ENCODE measurements around the gene IFIH1. TPM values are rescaled to one million over a fixed set of nuclear protein-coding genes. Genes with fewer than 3 reads are reported as not detected.
A peak's percentile ranks its signal among the peaks of the same experiment; 100 is the strongest.

IFIH1 gene
- total RNA-seq: 10 to 100 TPM; 11.1 to 16.8 TPM
- long read RNA-seq, donor 1, partial matches to known transcripts: 1 of 5 reads
- long read RNA-seq, donor 1, other reads (novel, unspliced or antisense): 1 of 5 reads
- long read RNA-seq, donor 2, partial matches to known transcripts: 3 of 4 reads
- long read RNA-seq, donor 2, other reads (novel, unspliced or antisense): 0 of 4 reads

DNA sequence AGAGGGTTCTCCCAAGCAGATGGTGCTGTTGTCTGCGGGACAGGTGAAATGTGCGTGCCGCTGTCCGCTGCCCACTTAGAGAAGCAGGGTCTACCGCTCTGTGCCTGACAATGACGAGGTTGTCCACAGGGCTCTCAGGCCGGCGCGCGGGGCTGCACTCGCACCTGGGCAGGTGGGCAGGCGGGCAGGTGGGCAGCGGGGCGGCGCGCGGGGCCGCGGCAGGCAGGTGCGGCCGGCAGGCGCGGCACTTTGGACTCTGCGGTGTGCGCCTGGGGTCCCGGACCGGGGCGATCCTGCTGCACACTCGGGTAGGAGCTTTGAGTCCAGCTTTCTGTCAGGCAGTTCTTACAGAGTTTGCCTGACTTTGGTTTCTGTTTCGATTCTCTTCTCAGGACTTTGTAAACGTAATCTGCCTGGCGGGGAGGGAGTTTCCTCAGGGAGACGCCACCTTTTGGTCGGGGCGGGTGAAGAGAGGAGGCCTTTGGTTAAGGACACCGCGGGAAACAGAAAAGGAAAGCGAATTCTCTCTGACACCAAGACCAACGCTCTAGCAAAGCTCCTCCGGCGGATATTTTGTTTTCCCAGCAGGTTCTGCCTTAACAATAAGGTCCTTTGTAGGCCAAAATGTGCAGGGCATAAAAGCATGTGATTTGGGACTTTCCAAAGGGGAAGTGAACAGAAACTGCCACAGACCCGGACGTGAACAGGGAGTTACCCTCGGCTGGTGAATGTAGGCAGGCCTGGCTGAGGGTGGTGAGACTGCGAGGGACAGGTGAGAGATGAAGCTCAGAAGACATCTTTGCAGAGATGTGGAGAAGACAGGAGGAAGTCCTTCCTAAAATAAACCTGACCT is at the start of gene IFIH1:
Gene IFIH1, minus strand, starts transcription at position 357 of the 853 bp plus-strand sequence. CDS start 377 bp downstream, outside the sequence.
- peak; percentile 91 for DNase-seq (ENCODE audit: low spot score)
- intact Hi-C loops (cut with DNase I): no loop called here

DNA sequence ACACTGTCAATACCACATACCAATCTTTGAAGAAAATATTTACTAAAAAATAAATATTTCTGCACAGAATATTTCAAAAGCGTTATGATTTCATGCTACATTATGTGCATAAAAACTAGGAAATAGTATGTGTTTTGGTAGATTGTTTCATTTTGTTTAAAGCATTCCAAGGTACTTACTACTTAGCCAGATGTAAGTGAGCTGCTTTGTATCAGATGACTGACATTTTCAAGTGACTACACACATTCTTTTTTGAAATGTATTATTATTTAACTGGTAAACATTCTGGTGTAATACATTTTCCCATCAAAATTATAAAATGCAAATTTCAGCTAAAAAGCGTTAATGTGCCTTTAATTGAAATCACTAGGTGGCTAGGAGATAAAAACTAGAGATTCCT is 46.9 kb upstream of the IFIH1 start:
- intact Hi-C loops (cut with DNase I): no loop called here
- DNase-seq (ENCODE audit: low spot score): no peak

GRCh38 chr2:162344617-162344950 is 26.1 kb upstream of the IFIH1 start:
- intact Hi-C loops (cut with DNase I): no loop called here
- no peak for DNase-seq (ENCODE audit: low spot score)

DNA sequence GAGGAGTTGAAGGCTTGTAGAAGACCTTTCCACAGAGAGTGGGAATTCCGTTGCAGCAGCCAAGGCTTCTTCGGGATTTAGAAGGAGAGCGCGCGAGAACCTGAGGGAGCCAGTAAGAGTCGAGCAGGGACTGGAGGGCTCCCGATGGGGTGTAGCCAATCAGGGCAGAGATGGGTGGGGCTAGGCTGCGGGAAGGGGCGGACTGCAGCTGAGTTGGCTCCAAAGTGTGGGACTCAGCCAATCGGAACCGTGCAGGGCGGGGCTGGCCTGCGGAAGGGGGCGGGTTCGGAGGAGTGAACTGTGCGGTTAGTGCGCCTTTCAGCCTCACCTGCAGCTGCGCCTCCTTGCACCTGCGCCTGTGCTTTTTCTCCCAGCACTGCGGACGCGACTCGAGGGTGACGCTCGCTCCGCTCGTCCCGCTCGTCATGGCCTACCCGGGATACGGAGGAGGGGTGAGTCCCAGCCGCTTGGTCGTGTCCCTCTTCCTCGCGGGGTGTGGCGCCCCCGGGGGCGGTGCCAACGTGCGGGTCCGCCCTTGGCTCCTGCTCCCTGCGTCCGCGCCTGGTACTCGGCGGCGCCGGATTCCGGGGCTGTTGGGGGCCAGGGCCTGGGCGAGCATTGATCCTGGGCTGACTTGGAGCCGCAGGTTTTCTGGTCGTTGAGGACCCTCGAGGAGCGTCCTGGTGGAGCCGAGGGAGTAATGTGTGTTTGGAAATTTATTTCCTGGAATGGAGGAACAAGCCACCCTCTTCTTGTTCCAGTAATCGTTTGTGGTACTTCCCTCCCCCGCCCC is 25.5 kb upstream of the IFIH1 start, which contains the start of gene GCA:
Gene GCA, plus strand, starts transcription at position 309 of the 793 bp plus-strand sequence. Its CDS starts 117 bp downstream, at position 426.
- intact Hi-C loops (cut with DNase I): no loop called here

GRCh38 chr2:162343492-162343823 is 25.0 kb upstream of the IFIH1 start:
- DNase-seq (ENCODE audit: low spot score): no peak
- intact Hi-C loops (cut with DNase I): no loop called here

More for the DNA sequence above, 25.5 kb upstream of the IFIH1 start, which contains the start of gene GCA:
- peak; percentile 99 for DNase-seq (ENCODE audit: low spot score)

DNA sequence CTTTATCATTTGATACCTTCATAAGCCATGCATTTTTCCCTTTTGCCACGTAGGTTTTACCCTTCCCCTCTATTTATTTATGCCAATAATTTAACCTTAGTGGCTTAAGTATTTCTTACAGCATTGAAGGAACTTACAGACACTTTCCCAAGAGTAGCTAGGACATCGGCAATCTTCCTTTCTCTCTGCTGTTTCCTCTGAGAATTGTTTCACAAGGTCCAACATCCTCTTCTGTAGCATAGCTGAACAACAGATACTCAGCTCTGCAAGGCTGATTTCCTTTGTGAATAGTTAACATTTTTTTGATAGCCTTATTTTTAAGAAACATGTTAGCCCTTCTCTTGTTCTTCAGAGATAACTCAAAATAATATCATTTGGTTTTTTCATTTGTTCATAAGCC is 24.4 kb upstream of the IFIH1 start:
- no peak for DNase-seq (ENCODE audit: low spot score)
- intact Hi-C loops (cut with DNase I): no loop called here

- intact Hi-C loops (cut with DNase I): no loop called here
Observed at GRCh38 chr2:162342321-162342720, 23.8 kb upstream of the IFIH1 start.

GRCh38 chr2:162340822-162341221 is 22.3 kb upstream of the IFIH1 start:
- intact Hi-C loops (cut with DNase I): no loop called here

More at GRCh38 chr2:162342321-162342720, 23.8 kb upstream of the IFIH1 start:
- no peak for DNase-seq (ENCODE audit: low spot score)

DNA sequence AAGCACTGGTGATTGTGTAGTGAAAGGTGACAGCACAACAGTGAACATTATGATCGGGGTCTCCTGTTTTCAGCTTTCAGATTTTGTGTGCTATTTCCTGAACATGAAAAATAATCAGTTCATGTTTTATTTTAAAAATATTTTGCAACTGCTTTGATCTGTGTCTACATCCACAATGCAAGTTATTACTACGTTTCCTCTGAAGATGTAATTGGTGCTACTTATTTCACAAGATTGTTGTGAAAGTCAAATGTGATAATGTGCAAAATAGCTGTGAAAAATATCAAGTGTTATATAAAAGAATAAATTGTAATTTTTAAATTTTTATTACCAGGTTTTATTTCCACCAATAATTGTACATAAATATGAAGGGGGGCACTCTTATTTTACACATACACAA is 19.4 kb upstream of the IFIH1 start:
- intact Hi-C loops (cut with DNase I): no loop called here
- DNase-seq (ENCODE audit: low spot score): no peak

More at GRCh38 chr2:162340822-162341221, 22.3 kb upstream of the IFIH1 start:
- no peak for DNase-seq (ENCODE audit: low spot score)

- intact Hi-C loops (cut with DNase I): no loop called here
- DNase-seq (ENCODE audit: low spot score): no peak
Observed at GRCh38 chr2:162333968-162334367, 15.5 kb upstream of the IFIH1 start.

- DNase-seq (ENCODE audit: low spot score): no peak
- intact Hi-C loops (cut with DNase I): no loop called here
Observed at GRCh38 chr2:162330881-162331280, 12.4 kb upstream of the IFIH1 start.

DNA sequence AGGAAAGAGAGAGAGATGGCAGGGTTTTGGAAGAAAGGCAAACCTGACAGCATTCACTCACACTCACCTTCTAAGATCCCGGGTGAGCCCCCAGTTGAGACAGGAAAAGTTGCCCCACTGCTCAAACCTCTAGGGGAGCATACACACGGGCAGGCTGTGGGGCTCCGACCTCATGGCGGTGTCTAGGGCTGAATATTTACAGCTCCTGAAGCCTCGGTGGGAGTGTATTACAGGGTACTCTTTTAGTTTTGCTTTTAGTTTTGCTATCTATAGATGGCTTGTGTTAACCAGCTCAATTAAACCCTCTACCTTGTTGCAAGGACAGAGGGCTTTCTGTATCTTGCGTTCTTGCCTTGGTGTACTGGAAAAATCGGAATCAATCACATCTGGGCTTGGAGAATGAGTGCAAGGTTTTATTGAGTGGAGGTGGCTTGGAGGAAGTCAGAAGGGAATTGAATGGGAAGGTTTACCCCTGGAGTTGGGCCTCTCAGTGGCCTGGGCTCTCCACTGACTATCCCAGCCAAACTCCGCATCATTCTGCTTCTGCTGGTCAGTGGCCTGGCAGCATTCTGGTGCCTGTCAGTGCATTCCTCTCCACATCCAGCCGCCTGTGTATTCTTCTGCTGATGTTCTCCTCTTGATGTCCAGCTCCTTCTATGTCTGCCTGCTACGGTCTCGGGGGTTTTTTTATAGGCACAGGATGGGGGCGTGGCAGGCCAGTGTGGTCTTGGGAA is 10.1 kb upstream of the IFIH1 start:
- intact Hi-C loops (cut with DNase I): no loop called here
- DNase-seq (ENCODE audit: low spot score): no peak

DNA sequence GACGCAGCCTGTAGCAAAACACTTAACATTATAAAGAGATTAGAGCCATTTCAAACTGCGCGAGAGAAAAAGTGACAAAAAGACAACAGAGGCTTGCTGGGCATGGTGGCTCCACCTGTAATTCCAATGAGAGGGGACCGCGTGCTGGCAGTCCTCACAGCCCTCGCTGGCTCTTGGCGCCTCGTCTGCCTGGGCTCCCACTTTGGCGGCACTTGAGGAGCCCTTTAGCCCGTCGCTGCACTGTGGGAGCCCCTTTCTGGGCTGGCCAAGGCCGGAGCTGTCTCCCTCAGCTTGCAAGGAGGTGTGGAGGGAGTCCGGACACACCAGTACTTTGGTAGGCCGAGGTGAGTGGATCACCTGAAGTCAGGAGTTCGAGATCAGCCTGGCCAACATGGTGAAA is 9.3 kb upstream of the IFIH1 start:
- DNase-seq (ENCODE audit: low spot score): no peak
- intact Hi-C loops (cut with DNase I): no loop called here

GRCh38 chr2:162327134-162327769 is 8.8 kb upstream of the IFIH1 start:
- no peak for DNase-seq (ENCODE audit: low spot score)
- intact Hi-C loops (cut with DNase I): no loop called here

DNA sequence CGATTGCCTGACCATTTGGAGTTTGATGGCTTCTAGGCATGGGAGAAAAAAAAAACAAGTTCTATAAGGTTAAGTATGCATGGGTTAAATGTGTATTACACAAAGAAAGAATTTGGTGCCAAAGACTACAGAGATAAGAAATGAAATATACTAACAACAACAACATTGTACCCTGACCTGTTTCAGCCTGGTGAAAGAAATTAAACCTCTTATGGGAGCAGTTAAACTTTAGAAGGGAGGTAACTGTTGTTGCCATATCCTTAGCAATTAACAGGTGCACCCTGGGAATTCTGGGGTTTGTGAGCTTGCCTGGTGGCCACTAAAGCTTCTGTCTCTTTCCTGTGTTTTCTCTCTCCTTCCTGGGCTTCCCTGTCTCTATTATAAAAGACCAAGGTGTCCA is 6.5 kb upstream of the IFIH1 start:
- intact Hi-C loops (cut with DNase I): no loop called here

GRCh38 chr2:162320864-162321517 is 2.5 kb upstream of the IFIH1 start:
- intact Hi-C loops (cut with DNase I): no loop called here
- no peak for DNase-seq (ENCODE audit: low spot score)

More for the DNA sequence above, 6.5 kb upstream of the IFIH1 start:
- DNase-seq (ENCODE audit: low spot score): no peak

GRCh38 chr2:162317861-162318327 is 590 bp downstream of the IFIH1 start:
- intact Hi-C loops (cut with DNase I): no loop called here
- no peak for DNase-seq (ENCODE audit: low spot score)

- intact Hi-C loops (cut with DNase I): no loop called here
- no peak for DNase-seq (ENCODE audit: low spot score)
Observed at GRCh38 chr2:162317058-162317742, 1.3 kb downstream of the IFIH1 start.

Measured in posterior vena cava (tissue), 2 donors.